HEK293T (cell line): ENCODE measurements around the gene BOC.

ENCODE experiments used
- ELF4 ChIP-seq: fragments of 450-650 bp; IDR thresholded peaks from 2 replicates; pipeline ENCODE4 v1.6.1; 2017; ENCODE audit warnings: antibody characterized with exemption
- FOXK2 ChIP-seq: fragments of 450-650 bp; IDR thresholded peaks from 2 replicates; pipeline ENCODE4 v1.6.1; 2016; ENCODE audit warnings: mild to moderate bottlenecking
- FOXM1 ChIP-seq: fragments of 450-650 bp; IDR thresholded peaks from 2 replicates; pipeline ENCODE4 v1.6.1; 2017; ENCODE audit warnings: mild to moderate bottlenecking, borderline replicate concordance
- L3MBTL2 ChIP-seq: fragments of 450-650 bp; conservative IDR thresholded peaks from 2 replicates; pipeline ENCODE4 v1.6.1; 2016; ENCODE audit warnings: mild to moderate bottlenecking
- SUZ12 ChIP-seq: fragments of 450-650 bp; IDR thresholded peaks from 2 replicates; pipeline ENCODE4 v1.6.1; 2016; ENCODE audit warnings: mild to moderate bottlenecking

DNA sequence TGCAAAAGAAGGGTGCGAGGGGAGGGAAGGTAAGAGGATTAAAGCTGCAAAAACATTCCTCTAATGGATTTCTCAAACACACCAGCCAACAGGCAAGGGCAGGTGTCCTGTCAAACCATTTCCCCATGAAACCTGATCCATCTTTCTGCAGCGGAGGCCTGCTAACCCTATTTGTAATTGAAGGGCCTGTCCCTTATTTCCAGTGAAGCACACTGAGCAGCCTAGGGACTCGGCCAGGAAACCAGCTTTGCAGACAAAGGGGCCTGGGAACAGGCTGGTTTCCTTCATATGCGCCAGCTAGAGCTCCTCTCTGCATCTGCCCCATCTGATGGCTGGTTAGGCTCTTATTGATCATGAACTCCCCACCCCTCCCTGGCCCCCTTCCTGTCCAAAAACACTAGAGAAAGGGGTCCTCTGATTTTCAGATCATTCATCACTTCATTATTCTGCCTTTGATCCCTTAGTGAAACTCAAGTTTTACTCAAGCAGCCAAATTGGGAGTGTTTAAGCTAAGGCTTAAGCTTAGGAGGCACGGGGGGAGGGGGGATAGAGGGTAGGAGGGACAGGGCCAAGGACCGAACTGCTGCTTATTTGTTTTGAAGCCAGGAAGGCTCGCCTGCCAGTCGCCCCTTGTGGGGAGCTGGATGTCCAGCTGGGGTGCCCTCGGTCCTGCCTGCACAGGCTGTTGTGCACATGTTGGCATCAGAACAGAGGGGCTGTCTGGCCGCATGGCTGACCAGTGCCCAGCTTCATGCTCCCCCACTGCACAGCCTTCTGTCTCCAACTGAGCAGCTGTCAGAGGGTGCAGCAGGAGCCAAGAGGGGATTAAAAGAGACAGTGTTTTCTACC lies 53.1 kb downstream of the BOC start:
- no peak for TF ChIP-seq FOXM1
- no peak for TF ChIP-seq ELF4
- no peak for TF ChIP-seq SUZ12
- TF ChIP-seq FOXK2 = no peak
- no peak for TF ChIP-seq L3MBTL2
